HG03342 (cell line): ENCODE measurements around the gene CDH8.
"Not testable (repeated sequence)": the region's sequence is repeated elsewhere in the genome, so short reads cannot be mapped to it uniquely, and the experiment has no call there.

ENCODE experiments used
- ATAC-seq: cut with Tn5 transposase; IDR thresholded peaks from one replicate; pipeline ENCODE4 v1.9.1; 2021; ENCODE audit warnings: mild to moderate bottlenecking, moderate library complexity; ENCODE audit not compliant: unreplicated experiment

The CDH8 gene

GRCh38 chr16:61871837-61872777, 164.1 kb downstream of the CDH8 start:
- ATAC-seq = no peak

GRCh38 chr16:61862221-61863155, 173.8 kb downstream of the CDH8 start:
- ATAC-seq = no peak

- no peak for ATAC-seq
Measured at GRCh38 chr16:61858988-61859387, 177.2 kb downstream of the CDH8 start.

- ATAC-seq = no peak
Measured at GRCh38 chr16:61842666-61843065, 193.6 kb downstream of the CDH8 start.

GRCh38 chr16:61836804-61837393, 199.3 kb downstream of the CDH8 start:
- no peak for ATAC-seq

- no peak for ATAC-seq
Measured at GRCh38 chr16:61834082-61834481, 202.2 kb downstream of the CDH8 start.

- no peak for ATAC-seq
Measured at GRCh38 chr16:61831351-61831917, 204.8 kb downstream of the CDH8 start.

- no peak for ATAC-seq
Measured at GRCh38 chr16:61829631-61830030, 206.6 kb downstream of the CDH8 start.

- no peak for ATAC-seq
Measured at GRCh38 chr16:61823326-61823725, 212.9 kb downstream of the CDH8 start.

GRCh38 chr16:61820820-61821219, 215.4 kb downstream of the CDH8 start:
- ATAC-seq = no peak

- no peak for ATAC-seq
Measured at GRCh38 chr16:61820398-61820797, 215.8 kb downstream of the CDH8 start.

GRCh38 chr16:61818850-61819249, 217.4 kb downstream of the CDH8 start:
- no peak for ATAC-seq

GRCh38 chr16:61817583-61818278, 218.5 kb downstream of the CDH8 start:
- no peak for ATAC-seq

- no peak for ATAC-seq
Measured at GRCh38 chr16:61814726-61815347, 221.4 kb downstream of the CDH8 start.

GRCh38 chr16:61813339-61813738, 222.9 kb downstream of the CDH8 start:
- ATAC-seq = no peak

GRCh38 chr16:61812251-61812650, 224.0 kb downstream of the CDH8 start:
- ATAC-seq = no peak

- no peak for ATAC-seq
Measured at GRCh38 chr16:61807551-61807950, 228.7 kb downstream of the CDH8 start.

GRCh38 chr16:61801217-61801616, 235.0 kb downstream of the CDH8 start:
- ATAC-seq = not testable (repeated sequence)

GRCh38 chr16:61798741-61799140, 237.5 kb downstream of the CDH8 start:
- no peak for ATAC-seq
